Measurements from ENCODE around the gene WDR41.

DNA sequence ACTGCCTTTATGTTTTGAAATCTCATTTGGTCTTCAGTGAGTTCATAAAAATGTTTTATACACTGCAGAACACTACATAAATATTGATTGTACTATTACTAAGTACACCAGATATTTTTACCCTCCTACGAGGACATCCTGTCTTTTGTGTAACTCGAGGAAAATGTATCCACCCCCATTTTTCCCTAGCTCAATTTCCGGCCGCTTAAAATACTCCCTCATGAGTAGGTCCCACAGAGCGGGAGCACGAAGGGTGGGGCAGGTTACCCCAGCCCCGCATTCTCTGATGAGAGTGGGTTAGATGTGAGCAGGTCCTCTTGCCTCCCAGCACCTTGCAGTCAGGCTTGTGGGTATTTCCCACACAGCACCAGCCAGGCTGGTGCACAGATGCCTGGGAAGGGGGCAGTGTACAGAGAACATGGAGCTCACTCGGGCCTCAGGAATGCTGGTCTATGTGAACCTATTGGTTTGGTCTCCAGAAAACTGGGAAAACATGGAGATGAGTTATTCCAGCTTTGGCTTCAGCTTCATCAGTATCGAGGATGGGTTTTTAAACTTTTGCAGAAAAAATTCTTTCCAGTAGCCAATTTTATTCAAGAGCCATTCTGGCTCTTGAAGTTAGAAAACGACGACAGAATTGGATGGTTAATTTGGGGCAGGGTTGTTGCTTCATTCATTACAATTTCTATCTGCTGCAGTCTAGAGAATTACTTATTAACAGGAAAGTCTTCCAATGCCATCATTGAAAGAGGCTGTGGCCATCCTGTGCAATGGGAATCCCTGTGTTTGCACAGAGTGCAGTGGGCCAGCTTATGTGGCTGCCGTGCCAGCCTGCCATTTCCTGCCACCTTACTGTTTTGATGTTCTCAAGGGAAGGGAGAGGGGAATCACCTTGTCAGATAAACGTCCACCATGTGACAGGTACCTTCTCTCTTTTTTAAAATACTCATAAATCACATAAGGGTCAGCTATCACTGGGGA lies 73.2 kb downstream of the WDR41 start:
- TF ChIP-seq, protein P1, sequence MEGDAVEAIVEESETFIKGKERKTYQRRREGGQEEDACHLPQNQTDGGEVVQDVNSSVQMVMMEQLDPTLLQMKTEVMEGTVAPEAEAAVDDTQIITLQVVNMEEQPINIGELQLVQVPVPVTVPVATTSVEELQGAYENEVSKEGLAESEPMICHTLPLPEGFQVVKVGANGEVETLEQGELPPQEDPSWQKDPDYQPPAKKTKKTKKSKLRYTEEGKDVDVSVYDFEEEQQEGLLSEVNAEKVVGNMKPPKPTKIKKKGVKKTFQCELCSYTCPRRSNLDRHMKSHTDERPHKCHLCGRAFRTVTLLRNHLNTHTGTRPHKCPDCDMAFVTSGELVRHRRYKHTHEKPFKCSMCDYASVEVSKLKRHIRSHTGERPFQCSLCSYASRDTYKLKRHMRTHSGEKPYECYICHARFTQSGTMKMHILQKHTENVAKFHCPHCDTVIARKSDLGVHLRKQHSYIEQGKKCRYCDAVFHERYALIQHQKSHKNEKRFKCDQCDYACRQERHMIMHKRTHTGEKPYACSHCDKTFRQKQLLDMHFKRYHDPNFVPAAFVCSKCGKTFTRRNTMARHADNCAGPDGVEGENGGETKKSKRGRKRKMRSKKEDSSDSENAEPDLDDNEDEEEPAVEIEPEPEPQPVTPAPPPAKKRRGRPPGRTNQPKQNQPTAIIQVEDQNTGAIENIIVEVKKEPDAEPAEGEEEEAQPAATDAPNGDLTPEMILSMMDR (IDR thresholded peaks at IDR 0.05; ENCODE audit: insufficient read depth, low read length) = no peak
- no peak for TF ChIP-seq REST (IDR thresholded peaks at IDR 0.05; ENCODE audit: insufficient replicate concordance, low read depth)
